ENCODE results near the gene SLC38A7.
"Not testable (repeated sequence)": the region's sequence is repeated elsewhere in the genome, so short reads cannot be mapped to it uniquely, and the experiment has no call there.

SLC38A7 gene

DNA sequence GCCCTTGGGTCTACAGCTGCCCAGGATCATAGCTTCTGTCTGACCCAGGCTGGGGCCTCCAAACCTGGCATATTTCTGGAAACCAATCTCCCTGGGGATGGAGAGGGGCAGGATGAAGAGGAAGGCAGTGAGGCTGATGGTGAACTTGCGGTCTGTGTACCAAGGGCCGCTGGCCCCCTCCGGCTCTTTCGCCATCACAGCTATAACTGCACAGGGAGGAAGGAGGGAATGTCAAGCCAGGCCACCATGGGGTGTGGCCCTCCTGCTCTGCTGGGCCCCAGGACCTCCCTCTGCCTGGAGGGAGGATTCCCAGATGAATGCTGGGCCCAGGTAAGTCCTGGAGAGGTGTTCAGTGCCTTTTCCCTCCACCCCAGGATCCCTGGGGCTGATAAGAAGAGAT, 6.3 kb downstream of the SLC38A7 start:
- FAIRE-seq = no peak

DNA sequence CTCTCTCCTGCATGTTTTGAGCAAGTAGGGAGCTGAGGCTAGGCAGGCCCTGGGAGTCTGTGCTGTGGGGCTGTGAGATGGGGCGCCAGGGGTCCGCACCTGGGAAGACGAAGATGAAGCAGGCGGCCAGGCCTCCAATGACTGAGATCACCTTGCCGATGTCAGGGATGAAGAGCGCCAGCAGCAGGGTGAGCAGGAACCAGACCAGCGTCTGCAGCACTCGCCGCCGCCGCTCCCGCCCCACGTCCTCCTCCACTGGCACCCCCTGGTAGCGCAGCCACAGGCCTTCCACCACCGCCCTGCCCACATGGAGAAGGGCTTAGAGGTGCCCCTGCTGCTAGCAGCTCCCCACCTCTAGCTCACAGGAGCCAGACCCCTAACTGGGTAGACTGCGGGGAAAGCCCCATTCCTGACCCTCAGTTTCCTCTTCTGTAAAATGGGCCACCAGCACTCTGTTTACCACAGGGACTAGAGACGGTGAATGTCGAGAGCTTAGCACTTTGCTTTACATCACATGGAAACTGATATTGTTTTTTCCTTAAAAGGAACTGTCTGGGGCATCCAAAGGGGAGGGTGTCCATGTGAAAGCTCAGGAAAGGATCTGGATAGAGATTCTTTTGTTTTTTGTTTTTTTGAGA, 13.5 kb downstream of the SLC38A7 start:
- FAIRE-seq = no peak

DNA sequence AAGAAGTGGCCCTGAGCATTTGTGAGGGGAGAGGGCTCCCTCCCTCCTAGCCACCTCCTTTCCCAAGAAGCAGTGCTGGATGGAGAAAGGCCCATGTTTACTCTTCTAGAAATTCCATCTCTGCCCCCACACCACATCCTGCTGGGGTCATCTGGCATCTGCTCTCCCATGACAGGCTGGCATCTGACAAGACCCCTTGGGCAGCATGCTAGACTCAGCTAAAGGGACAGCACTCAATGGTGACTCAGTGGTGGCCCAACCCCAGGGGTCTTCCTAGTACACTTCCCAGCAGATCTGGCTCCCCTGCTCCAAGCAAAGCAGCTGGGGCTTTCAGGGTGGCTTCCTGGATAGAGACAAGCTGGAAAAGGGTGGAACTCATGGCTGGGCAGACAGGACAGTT, 14.4 kb downstream of the SLC38A7 start:
- no peak for FAIRE-seq

DNA sequence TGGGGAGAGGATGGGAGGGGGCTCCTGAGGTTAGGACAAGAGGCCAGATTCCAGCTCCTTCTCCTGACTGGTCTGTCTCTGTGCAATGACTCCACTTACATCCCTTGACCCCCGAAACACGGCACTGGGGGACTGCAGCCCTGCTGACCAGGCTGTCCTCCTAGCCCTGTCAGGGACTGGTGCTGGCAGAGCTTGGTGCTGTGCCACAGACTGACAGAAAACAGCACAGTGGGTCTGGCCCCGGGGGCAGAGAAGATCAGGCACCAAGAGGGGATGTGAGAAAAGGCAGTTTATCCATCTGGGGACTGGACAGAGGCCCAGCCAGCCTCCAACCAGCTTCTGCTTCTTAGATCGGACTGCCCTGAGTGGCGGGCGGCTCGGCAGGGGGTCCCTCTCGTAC, 19.4 kb downstream of the SLC38A7 start:
- FAIRE-seq = no peak

DNA sequence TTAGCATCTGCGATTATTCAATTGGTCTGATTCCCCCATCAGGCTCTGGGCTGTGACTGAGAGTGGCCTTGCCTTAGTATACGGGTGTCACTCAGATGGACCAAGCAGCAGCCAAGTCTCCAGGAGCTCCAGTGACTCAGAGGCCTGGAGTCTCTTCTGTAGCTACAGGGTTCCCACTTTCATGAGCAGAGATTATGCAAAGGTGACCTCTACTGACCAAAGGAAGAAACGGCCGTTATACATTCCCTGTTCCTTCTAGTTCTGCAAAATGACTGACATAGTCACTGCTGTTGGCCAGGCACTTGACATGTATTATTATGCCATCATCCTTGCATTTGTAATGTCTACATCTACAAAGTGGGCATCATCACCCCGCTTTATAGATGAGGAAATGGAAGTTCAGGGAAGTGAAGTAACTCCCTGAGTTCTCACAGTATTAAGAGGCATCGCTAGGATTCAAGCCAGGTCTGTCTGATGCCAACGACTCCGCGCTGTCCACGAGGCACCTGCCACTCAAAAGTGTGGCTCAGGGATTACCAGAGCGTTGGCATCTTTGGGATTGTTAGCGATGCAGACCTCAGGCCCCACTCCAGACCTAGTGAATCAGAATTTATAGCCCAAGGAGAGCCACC, 23.3 kb downstream of the SLC38A7 start:
- peak; percentile 96 for FAIRE-seq

DNA sequence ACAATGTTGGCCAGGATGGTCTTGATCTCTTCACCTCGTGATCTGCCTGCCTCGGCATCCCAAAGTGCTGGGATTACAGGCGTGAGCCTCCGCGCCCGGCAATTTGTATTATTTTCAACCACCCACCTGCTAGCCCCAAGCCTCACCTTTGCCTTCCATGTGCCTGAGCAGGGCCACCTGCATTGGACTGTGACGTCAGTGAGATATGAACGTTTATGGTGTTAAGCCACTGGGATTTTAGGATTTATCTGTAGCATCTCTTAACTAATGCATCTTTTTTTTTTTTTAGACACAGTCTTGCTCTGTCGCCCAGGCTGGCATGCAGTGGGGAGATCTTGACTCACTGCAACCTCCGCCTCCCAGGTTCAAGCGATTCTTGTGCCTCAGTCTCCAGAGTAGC, 24.7 kb downstream of the SLC38A7 start:
- not testable (repeated sequence) for FAIRE-seq

DNA sequence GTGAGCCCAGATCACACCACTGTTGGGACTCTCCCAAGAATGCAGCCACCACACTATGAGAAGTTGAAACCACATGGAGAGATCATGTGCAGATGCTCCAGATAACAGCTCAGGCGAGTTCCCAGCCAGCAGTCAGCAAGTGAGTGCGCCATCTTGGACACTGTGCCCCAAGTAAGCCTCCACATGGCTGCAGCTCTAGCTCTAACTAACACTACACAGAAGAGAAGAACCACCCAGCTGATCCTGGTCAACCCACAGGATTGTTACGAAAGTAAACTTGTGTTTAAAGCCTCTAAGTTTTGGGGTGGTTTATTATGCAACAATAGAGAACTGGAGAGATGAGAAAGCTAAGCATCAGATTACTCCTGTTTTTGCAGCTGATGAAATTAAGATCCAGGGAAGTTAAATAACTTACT, 25.8 kb downstream of the SLC38A7 start:
- no peak for FAIRE-seq

DNA sequence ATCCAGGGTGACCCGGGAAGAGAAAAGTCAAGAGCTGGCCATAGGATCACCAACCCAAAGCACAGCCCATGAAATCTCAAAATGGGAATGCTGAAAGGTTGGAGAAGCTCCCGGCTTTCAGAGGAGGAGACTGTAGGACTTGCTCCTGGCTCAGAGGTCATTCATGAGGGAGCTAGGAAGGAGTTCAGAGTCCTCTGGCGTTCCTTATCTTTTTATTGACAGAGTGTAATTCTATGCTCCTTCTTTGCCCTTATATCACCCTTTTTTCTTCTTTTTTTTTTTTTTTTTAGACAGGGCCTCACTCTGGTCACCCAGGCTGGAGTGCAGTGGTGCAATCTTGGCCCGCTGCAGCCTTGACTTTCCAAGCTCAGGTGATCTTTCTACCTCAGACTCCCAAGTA, 27.7 kb downstream of the SLC38A7 start:
- FAIRE-seq = no peak

DNA sequence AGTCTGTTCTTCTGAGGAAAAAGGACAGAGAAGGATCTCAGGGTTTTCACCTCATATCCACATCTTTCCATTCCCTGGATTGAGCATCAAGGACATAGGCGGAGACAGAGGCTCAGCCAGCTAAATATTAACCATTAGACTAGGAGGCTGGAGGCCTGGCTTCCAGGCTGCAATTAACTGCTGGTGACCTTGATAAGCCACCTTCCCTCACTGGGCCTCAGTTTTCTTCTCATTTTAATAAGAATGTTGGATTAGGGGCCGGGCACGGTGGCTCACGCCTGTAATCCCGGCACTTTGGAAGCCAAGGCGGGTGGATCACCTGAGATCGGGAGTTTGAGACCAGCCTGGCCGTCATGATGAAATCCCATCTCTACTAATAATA, 29.4 kb downstream of the SLC38A7 start:
- no peak for FAIRE-seq

- FAIRE-seq = no peak
Measured at GRCh38 chr16:58654560-58655214, 29.9 kb downstream of the SLC38A7 start.

DNA sequence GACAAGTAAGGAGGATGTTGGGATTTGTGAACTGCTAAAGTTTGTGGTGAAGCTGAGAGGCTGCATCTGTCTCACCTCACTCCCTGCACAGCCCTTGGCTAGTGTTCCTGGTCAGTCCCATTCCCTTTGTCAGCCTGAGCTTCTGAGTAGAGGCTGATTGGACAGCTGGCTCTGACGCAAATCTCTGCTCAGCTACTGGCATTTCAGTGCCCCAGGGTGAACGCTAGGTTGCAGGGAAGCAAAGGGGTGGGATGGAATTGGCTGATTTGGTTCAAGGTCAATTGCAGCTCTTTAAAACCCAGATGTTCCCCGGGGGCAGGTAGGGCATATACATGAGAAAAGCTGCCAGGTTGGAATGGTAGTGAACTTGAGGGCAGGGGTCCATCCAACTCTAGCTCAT, 31.8 kb downstream of the SLC38A7 start:
- no peak for FAIRE-seq

GRCh38 chr16:58651965-58652348, 32.6 kb downstream of the SLC38A7 start:
- FAIRE-seq = no peak

- no peak for FAIRE-seq
Measured at GRCh38 chr16:58649707-58650106, 34.9 kb downstream of the SLC38A7 start.

DNA sequence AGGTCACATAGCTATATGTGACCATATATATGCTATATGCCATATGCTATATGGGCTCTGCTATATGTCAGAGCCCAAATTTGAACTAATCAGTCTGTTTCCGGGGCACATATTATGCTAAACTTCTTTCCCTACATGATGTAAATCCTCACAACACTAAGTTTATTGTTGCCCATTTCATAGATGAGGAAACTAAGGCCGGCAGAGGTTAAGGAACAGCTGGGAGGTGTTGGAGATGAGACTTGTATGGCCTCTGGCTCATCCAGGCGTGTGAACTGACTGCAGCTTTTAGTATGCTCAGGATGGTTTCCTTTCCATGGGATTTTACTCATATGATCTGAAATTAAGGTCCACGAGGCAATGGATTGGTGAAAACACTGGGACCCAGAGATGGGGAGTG, 37.5 kb downstream of the SLC38A7 start:
- no peak for FAIRE-seq

DNA sequence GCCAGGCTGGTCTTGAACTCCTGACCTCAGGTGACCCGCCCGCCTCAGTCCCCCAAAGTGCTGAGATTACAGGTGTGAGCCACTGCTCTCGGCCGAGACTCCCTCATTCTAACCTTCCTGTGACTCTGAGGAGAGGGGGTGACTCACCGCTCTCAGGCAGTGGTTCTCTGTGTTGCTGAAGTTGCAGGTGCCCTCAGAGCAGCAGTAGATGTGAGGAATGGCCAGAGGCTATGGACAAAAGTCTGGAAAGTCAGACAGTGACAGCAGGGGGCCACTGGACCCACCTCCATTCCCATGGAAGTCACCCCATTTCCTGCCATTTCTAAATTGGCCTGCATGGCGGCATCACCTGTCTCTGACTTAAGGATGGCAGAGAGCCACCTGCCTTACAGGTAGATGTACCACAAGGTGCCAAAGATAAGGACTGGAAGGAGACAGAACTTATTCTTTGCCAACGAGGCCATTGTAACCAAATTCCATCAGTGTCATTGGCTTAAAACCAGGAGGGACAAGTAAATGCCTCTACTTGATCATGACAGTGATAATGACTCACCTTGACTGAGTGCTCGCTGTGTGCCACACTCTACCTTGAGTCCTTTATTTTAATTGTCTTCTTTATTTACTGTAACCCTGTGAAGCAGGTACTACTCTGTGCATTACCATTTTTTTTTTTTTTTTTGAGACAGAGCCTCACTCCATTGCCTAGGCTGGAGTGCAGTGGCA, 39.6 kb downstream of the SLC38A7 start:
- FAIRE-seq = no peak

DNA sequence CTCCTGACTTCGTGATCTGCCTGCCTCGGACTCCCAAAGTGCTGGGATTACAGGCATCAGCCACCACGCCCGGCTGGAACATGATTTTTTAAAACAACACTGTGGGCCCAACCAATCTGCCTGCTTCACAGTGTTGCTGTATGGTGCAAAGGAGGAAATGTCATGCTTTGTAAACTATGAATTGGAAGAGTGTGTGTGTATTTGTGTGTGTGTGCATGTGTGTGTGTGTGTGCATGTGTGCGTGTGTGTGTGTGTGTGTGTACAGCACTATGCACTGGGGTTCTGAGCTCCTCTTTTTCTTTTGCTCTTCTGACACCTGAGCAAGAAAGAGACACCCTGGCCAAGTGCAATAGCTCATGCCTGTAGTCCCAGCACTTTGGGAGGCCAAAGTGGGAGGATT, 40.5 kb downstream of the SLC38A7 start:
- FAIRE-seq = no peak

DNA sequence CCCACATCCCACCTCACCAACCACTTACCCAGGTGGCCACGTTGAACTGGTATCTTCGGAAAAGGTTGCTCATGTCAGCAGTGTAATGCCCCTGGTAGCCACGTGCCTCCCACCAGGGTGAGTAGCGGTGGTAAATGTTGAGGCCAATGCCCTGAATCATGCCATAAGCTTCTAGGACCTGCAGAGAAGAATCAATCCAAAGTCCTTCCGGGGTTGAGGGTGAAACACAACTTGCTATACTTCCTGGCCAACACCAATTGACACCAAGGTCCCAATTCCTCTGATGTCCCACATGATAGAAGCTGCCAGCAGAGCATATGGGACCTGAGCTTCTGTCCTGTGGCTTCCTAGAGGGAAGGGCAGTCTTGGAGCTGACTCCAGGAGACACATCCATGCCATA, 43.6 kb downstream of the SLC38A7 start:
- no peak for FAIRE-seq

- no peak for FAIRE-seq
Measured at GRCh38 chr16:58639836-58640235, 44.7 kb downstream of the SLC38A7 start.

GRCh38 chr16:58639230-58639629, 45.3 kb downstream of the SLC38A7 start:
- no peak for FAIRE-seq

GRCh38 chr16:58638148-58639036, 46.2 kb downstream of the SLC38A7 start:
- FAIRE-seq = no peak

DNA sequence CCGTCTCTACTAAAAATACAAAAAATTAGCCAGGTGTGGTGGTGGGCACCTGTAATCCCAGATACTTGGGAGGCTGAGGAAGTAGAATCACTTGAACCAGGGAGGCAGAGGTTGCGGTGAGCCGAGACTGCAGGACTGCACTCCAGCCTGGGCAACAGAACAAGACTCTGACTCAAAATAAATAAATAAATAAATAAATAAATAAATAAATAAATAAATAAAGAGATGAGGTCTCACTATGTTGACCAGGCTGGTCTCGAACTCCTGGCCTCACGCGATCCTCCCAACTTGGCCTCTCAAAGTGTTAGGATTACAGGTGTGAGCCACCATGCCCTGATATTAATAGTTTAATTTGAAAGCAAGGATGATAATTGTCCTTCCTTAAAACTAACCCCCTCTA, 47.5 kb downstream of the SLC38A7 start:
- FAIRE-seq = not testable (repeated sequence)

DNA sequence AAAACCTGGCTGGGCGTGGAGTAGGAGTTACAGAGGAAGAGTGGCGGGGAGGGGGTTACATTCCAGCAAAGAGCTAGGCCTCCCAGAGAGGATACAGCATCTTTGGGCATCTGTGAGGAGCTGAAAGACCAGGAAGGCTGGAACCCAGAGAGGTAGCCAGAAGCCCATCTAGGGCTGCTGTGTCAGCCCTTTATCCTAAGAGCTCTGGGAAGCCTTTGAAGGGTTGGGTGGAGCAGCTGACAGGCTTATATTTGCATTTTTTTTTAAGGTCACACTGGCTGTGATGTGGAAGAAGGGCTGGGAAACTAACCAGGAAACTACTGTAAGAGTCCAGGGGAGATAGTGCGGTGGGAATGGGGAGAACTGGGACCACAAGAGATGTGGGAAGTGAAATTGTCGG, 48.1 kb downstream of the SLC38A7 start:
- no peak for FAIRE-seq

DNA sequence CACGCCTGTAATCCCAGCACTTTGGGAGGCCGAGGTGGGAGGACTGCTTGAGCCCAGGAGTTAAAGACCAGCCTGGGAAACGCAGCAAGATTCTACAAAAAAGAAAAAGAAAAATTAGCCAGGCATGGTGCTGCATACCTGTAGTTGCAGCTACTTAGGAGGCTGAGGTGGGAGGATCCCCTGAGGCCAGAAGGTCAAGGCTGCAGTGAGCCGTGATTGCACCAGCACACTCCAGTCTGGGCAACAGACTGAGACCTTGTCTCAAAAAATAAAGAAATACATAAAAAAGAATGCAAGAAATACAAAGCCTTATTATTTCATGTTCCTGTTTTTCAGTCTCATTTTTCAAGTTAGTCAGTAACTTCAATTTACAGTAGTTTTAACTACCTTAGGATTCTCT, 49.1 kb downstream of the SLC38A7 start:
- FAIRE-seq = no peak

Data from G401.6 (cell line).